UCSD-AML1 (cell line): ENCODE measurements around the gene PRKN.

Source experiments
- DNase-seq: peaks from one replicate; lab custom pipeline; 2025; ENCODE audit not compliant: unreplicated experiment; lab: John Stamatoyannopoulos, UW

Gene PRKN

DNA sequence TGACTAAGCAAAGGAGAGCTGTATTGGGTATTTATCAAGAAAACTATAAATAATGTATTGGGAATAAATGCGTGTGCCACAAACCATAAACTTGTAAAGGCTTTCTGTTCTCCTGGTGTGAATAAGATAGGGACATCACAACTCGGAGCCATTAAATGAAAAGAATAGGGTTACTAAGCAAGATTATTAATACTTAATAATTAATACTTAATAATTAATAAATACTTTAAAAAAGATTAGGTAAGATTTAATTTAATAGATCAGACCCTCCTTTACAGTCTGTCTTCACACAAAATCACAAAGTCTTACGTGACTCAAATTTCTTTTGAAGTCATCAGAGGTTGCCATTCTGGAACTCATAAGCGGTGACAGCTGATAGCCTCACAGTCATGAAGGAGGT lies 648.9 kb downstream of the PRKN start:
- no peak for DNase-seq

DNA sequence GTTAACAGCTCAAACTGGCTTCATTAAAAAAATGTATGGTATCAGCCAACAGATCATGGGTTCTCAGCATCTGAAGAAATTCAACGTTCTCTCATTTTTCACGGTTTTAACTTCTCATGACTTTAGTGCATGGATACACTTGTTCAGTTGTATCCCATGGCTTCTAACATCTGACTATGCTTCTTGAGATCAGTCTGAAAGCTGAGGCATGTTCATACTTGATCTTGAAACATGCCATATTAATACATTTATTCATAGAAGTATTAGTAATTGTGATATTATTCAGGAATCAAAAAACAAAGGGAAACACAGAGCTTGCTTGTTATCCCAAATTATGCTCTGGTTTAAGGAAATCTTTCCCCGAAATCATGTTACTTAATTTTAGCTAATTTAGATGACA lies 649.4 kb downstream of the PRKN start:
- DNase-seq = no peak

DNA sequence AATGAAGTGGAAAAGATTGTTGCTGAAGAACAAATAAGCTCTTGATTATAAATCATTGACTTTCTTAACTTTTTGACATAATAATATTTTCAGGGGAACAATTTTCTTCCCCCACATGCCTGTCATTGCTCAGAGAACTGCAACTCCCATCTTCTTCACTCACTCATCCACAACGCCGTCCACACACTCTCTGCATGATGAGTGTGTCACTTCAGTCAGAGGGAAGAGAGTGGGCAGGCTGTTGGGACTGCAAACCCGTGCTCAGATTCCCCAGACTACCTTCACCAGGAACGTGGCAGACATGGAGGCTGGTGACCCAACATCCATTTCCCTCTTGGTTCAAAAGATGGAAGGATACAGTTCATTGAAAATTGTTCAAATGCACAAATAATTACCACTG lies 650.8 kb downstream of the PRKN start:
- no peak for DNase-seq

DNA sequence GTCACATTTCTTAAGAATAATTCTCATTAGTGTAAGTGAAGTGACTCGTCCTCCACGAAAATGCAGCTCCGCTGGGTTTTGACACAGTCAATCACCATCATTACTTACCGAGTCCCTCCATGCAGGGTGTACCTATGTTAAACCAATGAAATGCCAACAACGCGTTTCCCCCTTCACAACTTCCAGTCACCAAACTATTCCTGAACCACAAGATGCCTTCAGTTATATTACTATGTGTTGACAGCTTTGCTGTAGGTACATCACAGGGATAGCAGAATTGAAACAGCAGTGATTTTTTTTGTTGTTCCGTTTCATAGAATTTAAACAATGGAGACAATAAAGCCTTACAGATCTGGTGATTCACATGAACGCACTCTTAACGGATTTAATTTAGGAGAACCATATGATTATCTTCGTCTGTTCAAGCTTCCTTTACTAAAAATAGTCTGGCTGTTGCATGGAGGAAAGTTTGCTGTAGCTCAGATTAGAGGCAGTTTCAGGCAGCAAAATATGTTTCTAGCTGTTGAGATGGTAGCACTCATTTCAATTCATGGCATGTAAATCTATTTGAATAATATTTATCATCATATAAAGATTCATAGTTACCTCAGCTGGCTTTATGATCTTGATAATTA lies 652.8 kb downstream of the PRKN start:
- no peak for DNase-seq

DNA sequence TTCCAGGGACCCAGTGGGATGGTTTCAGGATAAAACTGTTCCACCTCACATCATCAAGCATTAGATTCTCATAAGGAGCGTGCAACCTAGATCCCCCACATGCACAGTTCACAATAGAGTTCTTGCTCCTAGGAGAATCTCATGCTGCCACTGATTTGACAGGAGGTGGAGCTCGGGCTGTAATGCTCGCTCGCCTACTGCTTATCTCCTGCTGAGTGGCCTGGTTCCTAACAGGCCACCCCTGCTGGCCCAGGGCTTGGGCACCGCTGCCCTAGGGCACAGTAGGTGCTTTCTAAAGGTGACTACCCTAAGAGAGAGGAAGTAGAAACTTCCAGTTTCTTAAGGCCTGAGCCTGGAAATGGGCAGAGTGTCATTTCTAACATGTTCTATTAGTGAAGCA lies 656.9 kb downstream of the PRKN start:
- no peak for DNase-seq

DNA sequence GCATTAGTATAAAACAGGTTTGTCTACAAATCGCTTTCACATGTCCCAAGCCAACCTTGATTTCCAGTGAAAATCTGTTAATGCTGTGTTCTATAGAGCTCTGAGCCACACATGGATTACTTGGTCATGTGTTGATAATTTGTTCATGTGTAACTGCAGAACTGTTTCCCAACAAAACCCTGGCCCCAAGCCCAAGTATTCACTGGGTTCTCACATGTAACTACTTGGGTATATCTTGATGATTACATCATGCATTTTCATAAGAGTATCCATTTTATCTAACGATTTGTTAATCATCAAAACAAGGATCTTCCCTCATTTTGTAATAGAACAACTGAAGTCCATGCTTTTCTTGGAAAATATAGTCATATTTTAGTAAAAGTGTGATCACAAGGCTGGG lies 657.6 kb downstream of the PRKN start:
- no peak for DNase-seq

DNA sequence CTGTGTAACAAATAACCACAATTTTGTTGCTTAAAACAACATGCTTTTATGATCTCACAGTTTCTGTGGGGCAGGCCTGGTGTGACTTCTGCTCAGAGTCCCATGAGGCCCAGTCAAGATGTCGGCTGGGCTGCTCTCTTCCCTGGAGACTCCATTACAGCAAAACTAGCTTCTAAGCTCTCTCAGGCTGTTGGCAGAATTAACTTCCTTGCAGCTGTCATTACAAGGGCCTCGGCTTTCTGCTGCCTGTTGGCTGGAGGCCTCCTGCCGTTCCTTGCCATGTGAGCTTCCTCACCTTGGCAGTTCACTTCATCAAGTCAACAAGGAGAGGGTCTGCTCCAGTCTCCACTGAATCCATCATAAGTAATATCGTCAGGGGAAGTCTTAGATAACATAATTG lies 659.2 kb downstream of the PRKN start:
- DNase-seq = no peak

DNA sequence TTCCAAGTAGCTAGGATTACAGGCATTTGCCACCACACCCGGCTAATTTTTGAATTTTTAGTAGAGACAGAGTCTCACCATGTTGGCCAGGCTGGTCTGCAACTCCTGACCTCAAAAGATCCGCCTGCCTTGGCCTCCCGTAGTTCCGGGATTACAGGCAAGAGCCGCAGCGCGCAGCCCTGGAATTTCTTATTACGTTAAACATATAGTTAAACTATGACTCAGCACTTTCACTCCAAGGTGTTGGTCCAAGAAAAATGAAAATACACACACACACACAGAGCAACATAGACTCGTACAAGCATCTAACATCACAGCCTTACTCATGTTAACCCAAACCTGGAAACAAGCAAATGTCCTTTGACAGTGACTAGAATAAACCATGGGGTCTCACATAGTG lies 663.9 kb downstream of the PRKN start:
- DNase-seq = no peak

DNA sequence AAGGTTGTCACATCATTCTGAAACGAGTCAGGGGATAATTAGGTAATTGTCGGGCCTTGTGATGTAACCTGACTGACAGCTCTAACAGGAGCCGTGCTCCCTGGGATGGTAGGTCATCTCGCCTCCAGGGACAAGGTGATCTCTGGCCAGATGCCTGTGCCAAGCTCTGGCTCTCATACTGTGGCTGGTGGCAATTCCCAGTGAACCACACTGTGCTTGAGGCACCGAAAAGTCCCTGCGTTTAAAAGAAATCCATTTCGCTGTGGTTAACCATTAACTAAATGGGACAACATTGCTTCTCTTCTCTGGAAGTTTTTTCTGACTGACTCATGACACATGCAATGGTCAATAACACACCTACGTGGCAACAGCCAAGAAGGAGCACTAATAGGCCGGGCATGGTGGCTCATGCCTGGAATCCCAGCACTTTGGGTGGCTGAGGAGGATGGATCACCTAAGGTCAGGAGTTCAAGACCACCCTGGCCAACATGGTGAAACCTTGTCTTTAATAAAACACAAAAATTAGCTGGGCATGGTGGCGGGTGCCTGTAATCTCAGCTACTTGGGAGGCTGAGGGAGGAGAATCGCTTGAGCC lies 669.2 kb downstream of the PRKN start:
- DNase-seq = no peak

DNA sequence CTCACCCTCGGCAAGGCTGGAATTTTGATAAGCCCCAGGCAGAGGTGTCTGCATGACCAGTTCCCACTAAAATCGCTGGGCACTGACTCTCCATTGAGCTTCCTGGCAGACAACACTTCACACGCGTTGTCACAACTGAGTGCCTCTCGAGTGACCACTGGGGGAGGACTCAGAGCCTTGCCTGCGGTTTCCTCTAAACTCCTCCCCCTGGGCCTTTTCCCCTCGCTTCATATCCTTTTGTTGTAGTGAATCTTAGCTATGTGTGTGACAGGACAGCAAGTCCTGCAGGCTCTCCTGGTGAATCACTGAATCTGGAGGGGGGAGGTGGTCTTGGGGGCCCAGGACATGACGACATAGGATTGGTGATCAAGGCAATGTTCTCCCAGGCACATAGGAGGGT lies 670.8 kb downstream of the PRKN start:
- DNase-seq = no peak

DNA sequence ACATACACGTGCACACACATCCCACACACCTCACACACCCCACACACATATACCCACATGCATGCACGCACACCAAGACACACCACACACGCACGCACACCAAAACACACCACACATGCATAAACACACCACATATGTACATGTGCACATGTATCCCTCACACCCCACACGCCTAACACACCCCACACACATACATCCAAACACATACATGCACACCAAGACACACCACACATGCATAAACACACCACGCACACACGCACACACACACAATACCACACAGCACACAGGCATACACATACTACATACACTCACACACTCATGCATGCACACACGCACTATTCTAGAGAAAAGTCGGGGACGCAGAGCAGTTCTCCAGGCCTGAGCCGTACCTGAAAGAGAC lies 671.5 kb downstream of the PRKN start:
- DNase-seq = no peak

DNA sequence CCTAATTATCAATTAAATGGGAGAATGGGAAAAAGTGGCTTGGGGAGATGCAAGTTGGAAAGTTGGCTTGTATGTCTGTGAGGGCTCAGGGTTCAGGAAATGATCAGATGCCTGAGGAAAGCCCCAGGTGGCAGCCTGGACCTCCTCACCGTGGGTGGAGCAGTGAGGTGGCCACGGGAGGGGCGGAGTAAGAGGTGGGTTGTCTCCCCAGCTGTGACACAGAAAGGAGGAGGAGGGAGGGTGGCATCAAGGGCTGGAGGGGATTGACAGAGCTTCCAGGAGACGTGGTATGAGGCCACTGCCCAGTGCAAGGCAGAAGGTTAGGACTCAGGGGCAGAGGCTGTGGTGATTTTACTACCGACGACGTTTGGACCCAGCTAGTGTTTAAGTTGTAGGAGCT lies 672.2 kb downstream of the PRKN start:
- DNase-seq = no peak

DNA sequence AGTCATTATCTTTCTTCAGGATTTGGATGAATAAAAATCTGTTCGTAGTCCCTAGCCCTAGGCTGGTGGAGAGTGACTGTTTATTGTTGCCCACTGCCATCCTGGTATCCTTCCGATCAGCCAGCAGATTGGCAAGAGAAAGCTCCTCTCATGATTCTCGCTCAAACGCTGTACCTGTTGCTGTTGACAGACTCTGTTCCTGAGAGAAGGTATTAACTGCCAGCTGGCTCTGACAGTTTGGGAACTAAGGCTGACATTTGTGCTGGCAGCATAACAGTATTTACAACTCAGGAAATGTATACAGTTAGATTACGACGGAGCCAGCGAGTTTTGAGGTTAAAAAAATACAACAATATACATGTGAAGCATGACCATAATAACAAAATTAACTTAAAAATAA lies 674.5 kb downstream of the PRKN start:
- DNase-seq = no peak

DNA sequence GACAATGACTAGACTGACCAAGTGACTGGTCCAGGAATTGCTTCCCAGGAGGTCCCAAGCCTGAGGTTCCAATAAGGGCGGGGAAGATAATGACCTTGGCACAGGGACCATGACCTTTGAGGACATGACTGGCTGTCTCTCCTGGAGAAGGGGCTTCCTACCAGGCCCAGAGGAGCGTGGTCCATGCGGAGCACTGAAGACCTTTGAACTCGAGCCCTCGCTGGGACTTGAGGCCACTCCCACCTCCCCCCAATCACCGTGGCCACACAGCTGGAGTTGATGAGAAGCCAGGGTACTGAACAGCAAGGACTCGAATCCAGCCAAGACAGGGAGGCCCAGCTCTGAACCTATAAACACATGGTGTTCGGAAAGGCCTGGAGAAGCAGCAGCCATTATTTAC lies 677.0 kb downstream of the PRKN start:
- no peak for DNase-seq

DNA sequence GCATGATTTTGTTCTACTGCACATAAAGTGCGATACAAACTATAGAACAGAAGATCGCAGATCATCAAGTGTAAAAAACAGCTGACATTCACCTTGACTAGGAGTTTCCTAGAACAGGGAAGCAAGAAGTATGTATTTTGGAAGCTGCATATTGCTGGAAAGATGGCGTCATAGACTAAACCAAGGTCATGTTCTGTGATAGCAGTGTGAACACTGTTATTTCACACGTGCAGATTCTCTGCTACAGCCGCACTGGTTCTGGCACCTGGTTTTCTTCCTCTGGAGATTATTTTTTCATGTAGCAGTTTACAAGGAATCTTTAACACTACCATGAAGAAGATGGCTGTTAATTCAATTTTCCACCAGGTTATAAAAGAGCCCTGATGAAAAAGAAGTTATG lies 681.2 kb downstream of the PRKN start:
- no peak for DNase-seq

DNA sequence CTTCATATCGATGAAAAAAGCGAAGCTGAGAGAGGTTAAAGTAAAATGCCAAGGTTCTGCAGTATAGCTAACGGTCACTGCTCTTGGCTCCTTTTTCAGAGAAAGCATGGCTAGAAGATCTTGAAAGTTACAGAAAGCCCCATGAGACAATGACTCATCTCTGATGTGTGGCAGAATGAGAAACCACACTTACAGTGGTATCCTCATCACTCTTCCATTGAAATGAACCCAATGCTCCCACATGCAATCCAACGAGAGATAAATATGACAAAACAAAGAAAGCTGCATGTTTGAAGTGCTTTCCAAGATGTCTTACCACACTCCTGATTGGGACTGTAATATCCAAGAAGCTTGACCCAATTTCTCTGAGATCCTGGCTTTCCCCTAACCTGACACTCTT lies 694.9 kb downstream of the PRKN start:
- DNase-seq = no peak

DNA sequence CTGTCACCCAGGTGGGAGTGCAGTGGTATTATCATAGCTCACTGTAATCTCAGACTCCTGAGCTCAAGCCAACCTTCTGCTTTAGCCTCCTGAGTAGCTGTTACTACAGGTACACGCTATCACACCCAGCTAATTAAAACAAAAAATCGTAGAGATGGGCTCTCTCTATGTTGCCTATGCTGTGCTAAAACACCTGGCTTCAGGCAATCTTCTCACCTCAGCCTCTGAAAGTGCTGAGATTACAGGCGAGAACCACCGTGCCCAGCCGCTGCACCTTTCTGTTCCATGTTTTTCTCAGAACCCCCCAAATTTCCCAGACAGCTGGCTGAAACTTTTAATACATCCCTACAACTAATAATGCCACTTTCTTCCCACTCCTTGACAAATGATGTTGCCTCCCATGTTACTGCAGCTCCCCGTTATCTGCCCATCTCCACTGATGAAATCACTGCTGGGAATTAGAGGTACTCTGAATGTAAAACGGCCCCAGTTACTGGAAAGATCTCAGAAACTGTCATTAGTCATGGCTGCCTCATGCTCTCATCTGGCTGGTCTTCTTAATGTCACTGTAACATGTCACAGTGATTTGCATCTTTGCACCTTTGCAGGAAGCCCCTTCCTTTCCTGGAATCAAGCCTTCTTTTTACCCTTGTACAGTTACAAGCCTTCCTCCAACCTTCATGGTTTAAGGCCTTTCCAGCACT lies 697.5 kb downstream of the PRKN start:
- DNase-seq = no peak

DNA sequence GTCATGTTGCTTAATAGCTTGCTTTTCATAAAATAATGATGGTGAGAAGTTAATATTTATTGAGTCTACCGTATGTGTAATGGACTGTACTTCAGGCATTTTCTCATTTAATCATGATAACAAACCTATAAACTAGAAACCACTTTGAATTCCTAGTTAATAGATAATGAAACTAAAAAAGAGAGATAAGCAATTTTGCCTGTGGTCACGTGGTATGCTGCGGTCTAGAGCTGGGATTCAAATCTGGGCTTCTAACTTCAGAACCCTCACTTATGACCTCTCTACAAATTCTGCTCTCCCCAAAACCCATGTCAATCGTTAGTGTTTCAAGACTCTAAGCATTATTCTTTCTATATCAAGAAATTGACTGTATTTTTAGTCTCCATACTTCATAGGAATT lies 700.7 kb downstream of the PRKN start:
- no peak for DNase-seq

DNA sequence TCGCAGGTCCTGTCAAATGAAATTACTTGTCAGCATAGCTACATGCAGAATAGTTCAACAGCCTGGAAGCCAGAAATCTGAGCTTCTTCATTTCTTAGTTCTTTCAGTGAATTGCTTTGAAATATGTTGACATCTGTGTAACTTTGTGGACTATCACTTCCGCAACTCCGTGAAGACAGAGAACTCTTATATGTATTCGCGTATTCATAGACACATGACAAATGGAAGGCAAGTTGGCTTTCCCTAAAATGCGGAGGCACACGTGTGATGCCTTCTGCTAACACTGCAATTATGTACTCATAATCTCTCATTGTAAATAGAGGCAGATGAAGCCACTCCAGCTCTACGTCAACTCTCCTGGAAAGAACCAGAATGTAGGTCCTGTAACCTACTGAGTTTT lies 701.5 kb downstream of the PRKN start:
- no peak for DNase-seq

DNA sequence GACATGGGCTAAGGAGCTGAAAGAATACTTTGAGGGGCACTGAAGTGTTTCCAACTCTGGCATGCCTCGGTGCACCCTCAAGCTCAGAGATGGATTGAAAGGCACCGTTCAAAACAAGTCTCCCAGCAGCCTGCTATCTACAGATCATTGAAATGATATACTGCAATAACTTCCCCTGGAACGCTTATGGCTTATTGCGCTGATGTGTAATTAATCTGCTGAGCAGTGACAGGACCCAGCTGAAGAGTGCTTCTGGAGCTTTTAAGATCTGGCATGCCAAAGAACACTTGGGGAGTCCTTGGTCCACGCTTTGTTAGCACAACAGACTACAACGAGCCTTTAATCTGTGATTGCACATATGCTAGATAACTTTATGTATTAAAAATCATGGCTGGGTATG lies 708.2 kb downstream of the PRKN start:
- no peak for DNase-seq

DNA sequence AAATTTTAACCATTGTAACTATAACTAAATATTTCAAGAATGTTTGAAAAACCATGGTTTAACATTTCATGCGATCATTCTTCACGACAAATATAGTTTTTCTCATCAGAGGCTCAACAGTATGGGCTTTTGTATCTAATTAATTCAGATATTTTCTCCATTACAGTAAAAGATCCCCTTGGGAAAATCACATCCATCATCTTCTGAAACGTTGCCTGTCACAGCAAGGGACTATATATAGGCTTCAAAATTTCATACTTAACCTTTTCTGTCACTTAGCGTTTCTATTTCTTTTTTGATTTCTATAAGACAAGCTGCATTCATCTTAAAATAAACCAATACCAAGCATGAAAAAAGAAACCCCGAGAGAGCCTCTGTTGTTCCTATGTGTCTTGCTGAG lies 710.0 kb downstream of the PRKN start:
- no peak for DNase-seq

DNA sequence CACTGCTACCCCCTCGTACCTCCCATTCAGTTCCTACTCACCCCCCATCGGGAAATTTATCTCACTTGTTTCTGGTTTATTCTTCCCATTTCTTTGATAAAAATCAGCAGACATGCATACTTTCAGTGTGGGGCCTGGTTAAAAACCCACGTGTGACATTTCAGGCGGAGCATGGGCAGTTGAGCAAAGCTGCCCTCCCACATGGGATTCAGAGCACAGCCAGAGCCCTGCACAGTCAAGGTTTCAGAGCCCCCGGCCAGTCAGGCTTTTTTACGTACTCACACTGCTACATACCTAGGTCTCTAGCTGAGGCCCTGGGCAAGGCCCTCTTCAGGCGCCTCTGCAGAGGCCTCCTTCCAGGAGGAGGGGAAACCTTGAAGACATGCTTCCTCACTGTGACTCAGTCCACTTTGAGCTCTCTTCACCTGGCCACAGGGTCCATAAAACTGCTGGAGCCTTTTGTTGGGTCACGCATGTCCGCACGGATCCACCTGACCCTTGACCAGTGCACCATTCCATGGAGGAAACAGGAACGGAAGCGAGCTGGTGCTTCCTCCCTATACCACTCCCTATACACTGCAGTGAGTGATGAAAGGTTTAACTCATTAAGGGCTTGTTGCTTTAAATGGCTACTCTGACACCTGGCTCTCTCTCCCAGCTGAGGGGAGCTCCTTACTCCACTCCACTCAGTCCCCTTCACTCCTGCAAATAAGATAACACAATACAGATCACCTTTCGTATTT lies 713.3 kb downstream of the PRKN start:
- no peak for DNase-seq
